Stimulated activated CD8-positive, alpha-beta memory T cell treated with anti-CD3 and anti-CD28 coated beads, Interleukin-15, amount 100 ng/mL, for 4 hours (primary cell): ENCODE data around the gene NEDD9.

ENCODE experiments used
- DNase-seq, 2 donors: peaks; one replicate each; pipeline ENCODE4 v3.0.0-alpha.2; 2020; ENCODE audit warnings: low read depth in 2 of 2

NEDD9 gene

GRCh38 chr6:11218538-11219399 is 13.7 kb downstream of the NEDD9 start:
- DNase-seq = no peak

GRCh38 chr6:11218102-11218442 is 14.4 kb downstream of the NEDD9 start:
- no peak for DNase-seq

- DNase-seq = no peak
Measured at GRCh38 chr6:11217360-11218101, 14.9 kb downstream of the NEDD9 start.

DNA sequence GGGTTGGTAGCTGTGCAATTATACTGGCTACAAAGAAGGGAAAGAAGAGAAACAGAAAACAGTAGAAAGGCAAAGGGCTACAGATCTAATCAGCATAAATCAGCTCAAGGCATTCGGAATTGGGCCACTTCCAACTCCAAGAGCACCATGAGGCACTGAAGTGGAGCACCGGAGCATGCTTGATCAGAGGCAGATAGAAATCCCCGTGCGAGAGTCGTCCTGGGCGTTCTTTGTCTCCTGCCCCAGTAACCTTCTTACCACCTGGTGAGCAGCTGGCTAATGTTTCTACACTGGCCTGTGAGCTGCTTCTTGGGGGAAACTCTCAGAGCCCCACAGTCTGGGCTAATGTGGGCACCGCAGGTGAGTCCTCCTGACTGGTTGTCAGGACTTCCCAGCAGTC is 16.7 kb downstream of the NEDD9 start:
- DNase-seq = no peak

GRCh38 chr6:11214901-11215300 is 17.6 kb downstream of the NEDD9 start:
- DNase-seq = no peak

- DNase-seq = no peak
Measured at GRCh38 chr6:11214084-11214833, 18.2 kb downstream of the NEDD9 start.

DNA sequence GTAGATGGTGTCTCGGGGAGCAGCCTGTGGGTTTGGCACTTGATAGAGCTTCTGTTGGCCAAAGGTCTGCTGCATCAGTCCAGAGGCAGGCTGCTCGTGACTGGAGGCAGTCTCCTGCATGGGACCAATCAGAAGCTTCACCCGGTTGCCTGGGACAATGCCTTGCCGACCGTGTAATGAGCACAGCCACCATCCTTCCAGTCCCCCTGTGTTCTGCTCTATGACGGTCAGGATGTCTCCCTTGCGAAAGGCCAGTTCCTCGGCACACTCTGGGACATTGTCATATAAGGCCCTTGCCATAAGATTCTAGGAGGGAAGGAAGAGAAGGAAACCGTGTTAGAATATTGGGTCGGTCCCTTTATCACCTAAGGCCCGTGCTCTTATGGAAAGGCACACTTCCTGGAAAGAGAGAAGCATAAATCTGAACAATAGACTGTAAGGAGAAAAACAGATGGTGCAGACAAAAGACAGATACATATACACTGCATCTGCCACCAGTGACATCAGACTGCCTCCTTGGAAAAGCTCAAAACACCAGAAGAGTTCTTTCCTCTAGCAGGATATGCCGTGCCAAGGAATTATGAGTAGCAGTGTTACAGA is 18.9 kb downstream of the NEDD9 start:
- DNase-seq = no peak

DNA sequence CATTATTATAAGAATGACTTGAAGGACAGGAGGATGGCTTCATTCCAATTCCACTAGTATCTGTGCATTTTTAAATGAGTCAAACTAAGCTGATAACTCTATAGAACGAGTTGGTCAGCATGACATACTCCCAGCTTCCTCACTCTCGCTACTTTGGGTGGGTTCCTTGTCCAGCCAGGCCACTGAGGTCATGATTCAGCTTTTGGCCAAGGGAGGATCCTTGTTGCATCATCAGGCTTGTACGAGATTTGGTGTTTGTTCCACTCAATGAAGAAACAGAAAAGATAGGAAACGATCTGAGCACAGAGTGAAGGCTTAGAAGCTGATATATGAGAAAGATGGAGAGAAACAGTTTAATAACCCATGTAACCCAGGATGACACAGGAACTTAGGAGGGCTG is 19.8 kb downstream of the NEDD9 start:
- no peak for DNase-seq

DNA sequence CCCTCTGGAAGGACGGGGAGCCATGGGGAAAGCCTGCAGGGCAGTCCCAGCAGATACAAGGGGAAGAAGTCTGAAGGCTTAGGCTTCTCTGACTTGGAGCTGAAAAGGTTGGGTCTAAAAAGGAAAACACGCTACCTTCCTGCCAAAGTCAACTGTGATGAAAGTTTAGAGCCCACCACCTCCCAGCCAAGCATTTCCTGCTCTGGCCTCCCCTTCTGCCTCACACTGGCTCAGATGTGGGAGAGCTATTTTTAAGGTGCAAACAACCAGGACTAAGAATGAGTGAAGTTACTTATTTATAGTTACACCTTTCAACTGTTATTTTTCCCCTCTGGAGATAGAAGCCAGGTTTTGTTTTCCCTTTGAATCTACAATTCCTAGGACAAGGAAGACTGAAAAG is 21.2 kb downstream of the NEDD9 start:
- no peak for DNase-seq

DNA sequence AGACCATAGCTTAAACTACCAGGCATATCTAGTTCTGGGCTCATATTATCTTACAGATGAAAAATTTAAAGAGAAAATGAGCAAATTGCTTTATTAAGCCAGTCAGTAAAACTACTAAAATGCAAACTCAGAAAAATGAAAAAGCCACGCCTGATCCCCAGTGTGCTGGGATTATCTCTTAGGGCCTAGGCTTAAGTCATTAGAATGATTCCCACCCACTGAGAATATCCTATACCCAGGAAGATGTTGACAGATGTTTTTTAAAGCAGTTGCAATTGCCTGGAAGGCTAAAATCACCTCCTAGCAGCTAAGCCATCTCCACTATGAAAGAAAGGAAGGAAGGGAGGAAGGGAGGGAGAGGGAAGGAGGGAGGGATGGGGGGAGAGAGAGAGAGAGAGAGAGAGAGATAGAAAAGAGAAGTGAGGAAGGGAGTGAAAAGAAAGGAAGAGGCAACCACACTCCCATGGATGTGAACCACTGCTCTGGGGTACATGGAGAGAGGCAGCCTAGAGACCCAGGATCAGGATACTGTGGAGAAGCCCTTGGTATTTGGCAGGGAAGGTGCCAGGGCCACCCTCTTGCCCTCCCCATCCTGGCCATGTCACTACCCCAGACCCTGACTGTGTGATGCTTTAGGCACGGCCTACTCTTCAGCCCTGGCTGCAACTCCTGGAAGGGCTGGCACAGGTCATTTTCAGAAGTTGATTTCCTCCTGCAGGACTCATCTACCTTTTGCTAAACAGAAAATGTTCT is 21.9 kb downstream of the NEDD9 start:
- no peak for DNase-seq

DNA sequence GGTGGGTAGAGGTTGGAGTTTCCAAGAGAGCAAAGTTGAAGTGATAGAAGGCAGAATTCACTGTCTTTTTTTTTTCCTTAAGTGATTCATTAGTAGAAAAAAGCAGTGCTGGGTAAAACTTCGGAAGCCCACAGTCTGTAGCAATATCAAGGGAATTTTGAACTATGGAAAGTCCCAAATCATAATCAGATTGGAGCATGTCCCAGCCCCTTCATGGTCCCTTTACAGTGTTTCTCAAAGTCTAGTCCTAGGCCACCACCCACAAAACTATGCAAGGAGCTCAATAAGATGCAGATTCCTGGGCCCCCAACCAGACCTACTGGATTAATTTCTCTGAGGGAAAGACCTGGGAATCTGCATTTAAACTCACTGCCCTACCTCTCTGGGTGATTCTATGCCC is 22.6 kb downstream of the NEDD9 start:
- DNase-seq = no peak

DNA sequence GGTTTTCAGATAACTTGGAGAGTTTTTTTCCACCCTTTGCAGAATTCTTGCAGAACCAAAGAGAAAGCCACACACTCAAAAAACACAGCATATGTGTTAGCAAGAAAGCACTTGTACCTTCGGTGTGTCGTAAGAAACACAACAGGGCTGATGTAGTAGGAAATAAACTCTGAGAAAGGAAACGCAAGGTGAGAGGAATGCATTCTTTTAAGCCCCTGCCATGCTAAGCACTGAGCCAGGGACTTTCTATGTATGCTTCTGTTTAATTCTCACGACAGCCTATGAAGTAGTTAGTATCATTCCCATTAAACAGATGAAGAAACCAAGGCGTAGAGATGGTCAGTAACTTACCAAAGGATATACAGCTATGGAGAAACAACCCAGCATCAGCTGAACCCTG is 23.1 kb downstream of the NEDD9 start:
- DNase-seq = no peak

DNA sequence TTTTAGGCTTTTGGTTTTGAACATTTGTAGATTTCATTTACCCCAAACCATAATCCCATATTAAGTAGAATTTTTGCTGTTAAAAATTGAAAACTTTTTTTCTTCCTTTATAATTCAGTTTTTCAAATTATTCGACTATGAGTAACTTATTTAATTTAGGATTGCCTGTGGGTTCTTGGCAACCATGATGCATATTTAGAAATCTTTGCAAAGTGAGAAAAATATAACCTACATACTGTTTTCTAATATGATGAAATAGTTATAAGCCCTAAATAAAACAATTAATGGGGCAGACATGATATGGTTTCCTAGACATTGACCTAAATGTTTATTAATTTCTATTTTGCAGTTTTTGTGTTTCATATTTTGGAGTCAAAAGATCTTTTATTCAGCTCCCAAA is 23.6 kb downstream of the NEDD9 start:
- no peak for DNase-seq

DNA sequence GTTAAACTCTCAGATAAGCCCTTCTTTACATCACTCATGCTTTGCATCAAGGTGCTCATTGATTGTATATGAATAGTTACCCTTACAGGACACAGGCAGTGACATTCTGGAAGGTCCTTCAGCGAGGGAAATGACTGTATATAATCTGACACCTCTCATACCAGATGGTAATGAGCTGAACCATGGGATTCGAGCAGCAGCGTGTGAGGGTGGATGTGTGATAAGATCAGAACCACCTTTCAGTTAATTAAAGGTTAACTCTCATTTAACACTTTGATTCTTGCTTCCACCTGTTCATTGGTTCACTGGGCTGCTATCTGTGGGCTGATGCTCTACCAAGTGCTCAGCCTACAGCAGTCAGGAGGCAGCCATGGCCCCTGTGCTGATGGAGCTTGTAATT is 24.2 kb downstream of the NEDD9 start:
- DNase-seq = no peak

DNA sequence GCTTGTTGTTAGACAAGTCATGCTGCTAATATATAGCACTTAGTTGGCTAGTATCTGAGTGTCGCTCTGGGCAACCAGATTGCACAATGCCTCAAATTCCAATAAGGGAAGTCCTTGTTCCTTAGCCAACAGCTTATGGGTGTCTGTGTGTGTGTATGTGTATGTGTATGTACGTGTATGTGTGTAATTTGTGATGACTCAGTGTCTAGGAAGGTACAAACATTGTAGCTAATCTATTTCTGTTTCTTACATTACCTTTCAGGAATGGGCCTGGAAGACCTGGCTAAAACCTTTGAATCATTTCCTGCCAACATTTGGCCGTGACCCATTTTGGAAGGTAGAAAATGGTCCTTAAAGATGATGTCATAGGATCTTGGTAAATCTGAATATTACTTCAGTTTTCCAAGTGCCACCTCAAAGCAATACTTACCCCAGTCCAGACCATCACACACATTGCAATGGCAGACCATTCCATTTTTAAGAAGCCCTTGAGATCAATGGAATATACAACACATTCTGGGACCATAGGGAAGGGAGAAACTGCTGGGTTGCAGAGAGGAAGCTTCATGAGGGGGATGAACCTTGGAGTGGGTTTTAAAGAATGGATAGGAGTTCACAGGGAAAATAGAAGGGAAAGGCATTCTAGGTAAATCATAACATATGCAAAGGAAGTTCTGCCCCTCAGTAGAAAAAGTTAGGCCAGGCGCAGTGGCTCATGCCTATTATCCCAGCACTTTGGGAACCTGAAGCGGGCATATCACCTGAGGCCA is 25.1 kb downstream of the NEDD9 start:
- DNase-seq = no peak

DNA sequence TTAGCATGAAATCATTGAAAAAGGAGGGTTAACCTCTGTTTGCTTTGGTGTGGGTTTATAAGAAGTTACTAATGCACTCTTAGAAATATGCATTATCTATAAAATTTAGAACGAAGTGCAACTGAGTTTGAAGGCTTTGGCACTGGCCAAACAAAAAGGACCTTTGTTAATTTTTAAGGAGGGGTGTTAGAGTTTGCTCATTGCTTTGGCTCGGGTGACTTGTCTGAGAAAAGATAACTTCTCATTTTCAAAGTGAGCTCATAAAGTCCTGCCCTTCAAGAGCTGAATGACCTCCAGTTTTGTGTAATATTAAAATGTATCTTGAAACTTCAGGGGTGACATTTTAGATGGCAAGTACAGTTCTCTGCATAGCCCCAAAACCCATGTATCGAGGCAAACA is 25.9 kb downstream of the NEDD9 start:
- DNase-seq = no peak

DNA sequence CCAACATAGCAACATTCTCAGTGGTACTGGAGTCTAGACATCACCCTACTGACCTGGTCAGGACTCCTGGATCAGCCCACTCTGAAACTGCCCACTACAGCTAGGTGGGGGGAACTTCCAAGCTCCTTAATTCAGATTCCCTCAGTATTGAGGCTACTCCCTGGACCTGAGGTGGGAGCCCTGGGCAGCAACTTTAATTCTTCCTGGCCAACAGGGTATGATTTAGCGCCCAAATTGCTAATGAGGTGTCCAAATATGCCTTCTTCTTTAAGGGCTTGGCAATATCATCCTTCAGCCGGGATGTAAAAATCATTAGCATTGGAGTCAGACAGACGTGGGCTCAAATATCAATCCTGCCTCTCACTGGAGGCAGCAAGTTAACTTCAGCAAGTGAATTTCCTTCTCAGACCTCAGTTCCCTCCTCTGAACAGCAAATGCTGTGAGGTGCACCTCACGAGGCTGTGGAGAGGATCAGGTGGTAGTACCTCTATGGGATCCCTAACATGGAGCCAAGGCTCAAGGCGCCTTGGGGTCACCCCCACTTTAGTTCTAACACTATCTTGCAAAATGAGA is 27.6 kb downstream of the NEDD9 start:
- no peak for DNase-seq

DNA sequence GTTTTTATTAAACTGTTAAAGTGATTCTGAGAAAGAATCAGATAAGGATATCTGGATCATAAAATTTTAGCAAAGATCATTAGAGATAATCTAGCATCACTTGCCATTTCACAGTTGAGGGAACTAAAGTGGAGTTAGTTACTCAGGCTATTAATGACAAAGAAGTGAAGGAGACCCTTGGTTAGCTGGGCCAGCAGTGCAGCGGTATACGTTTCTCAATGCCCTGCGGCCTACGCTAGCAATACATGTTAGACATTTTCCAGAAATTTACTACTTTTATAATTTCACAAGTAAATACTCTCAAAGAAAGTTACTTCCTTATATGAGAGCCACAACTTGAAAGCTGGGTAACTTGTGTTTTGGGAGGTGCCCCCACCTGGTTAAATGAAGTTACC is 28.5 kb downstream of the NEDD9 start:
- no peak for DNase-seq

GRCh38 chr6:11203306-11204004 is 29.0 kb downstream of the NEDD9 start:
- no peak for DNase-seq
